Measurements from ENCODE around the gene SLC22A17. TPM values are rescaled to one million over a fixed set of nuclear protein-coding genes. Genes with fewer than 3 reads are reported as not detected.

The SLC22A17 gene
- total and polyA plus RNA-seq, 9 of the 15 experiments (the other 6 are each of a cell fraction or from before 2014, with no cell fraction given) = 0.07 to 0.09 TPM; not detected in 7

GRCh38 chr14:23302290-23303225 is 50.1 kb downstream of the SLC22A17 start, which contains the start of gene PPP1R3E (continued):
- TF ChIP-seq EGR1 (conservative IDR thresholded peaks at IDR 0.05) (peak; percentile 48), FOXM1 (IDR thresholded peaks at IDR 0.05; ENCODE audit: low read depth) (no peak), FOXM1 (CRISPR knock-in tag; IDR thresholded peaks at IDR 0.05; ENCODE audit: low read depth) (peak; percentile 15; the same call in 1 of the 2 replicates), SNRNP70 (optimal IDR thresholded peaks at IDR 0.05; ENCODE audit: low read depth, low read length) (no peak), ZNF75A (CRISPR knock-in tag; IDR thresholded peaks at IDR 0.05) (no peak), MAZ (CRISPR knock-in tag; conservative IDR thresholded peaks at IDR 0.05 in 1 of 2, IDR thresholded peaks at IDR 0.05 in 1 of 2) (peak in 1 of 2 experiments; percentile 64; a peak in 2 of 4 replicates), ZBTB9 (CRISPR knock-in tag; IDR thresholded peaks at IDR 0.05) (peak; percentile 11; the same call in 1 of the 2 replicates), ARID2 (IDR thresholded peaks at IDR 0.05) (no peak), CCNT2 (IDR thresholded peaks at IDR 0.05; ENCODE audit: borderline replicate concordance, extremely low read depth, insufficient read length, low read depth, low read length) (peak; percentile 37), ZBTB34 (CRISPR knock-in tag; IDR thresholded peaks at IDR 0.05) (no peak), GTF2E2 (tag; IDR thresholded peaks at IDR 0.05) (no peak; the same call in 1 of the 2 replicates), NCOA2 (IDR thresholded peaks at IDR 0.05; ENCODE audit: partially characterized antibody in 2 of 2) (no peak), ZFP91 (CRISPR knock-in tag; IDR thresholded peaks at IDR 0.05) (no peak), ELK3 (CRISPR knock-in tag; IDR thresholded peaks at IDR 0.05) (no peak), ASH1L (IDR thresholded peaks at IDR 0.05; ENCODE audit: borderline replicate concordance, low read depth, partially characterized antibody) (no peak), RBBP5 (IDR thresholded peaks at IDR 0.05; ENCODE audit: borderline replicate concordance, insufficient read depth, low read length, poor library complexity, severe bottlenecking) (no peak), TAF7 (tag; IDR thresholded peaks at IDR 0.05) (0 out of 2 replicates have a peak, but pooled peaks have one; percentile 2), MTA1 (IDR thresholded peaks at IDR 0.05; ENCODE audit: borderline replicate concordance) (peak; percentile 35; the same call in 1 of the 2 replicates), RBM25 (IDR thresholded peaks at IDR 0.05; ENCODE audit: low read depth, low read length, severe bottlenecking) (no peak), TRIM24 (IDR thresholded peaks at IDR 0.05) (no peak)
